Common myeloid progenitor, CD34-positive (primary cell): ENCODE data around the gene GPR143.
A peak's percentile ranks its signal among the peaks of the same experiment; 100 is the strongest.

ENCODE experiments used
- CTCF ChIA-PET: fragments of 350-600 bp; sonication (Branson Sonifier 250); formaldehyde crosslinking; loops from one replicate; lab custom pipeline; 2021; ENCODE audit warnings: antibody characterized with exemption; lab: Charles Lee
- POLR2A ChIA-PET: fragments of 350-600 bp; sonication (Branson Sonifier 250); formaldehyde crosslinking; loops from one replicate; lab custom pipeline; 2021; ENCODE audit warnings: antibody characterized with exemption; lab: Charles Lee
- DNase-seq, 3 donors: peaks; one replicate each; pipeline versions ENCODE4 v3.0.0 to v3.0.0-alpha.2; 2013
- H3K27ac ChIP-seq, 2 experiments: 1 replicate in 1 of 2; 2 replicates in 1 of 2; pipeline ENCODE4 v1.7.0; 2013; ENCODE audit warnings: inconsistent platforms in 2 of 2, low read length in 2 of 2, mild to moderate bottlenecking in 2 of 2, low read depth in 1 of 2, moderate library complexity in 1 of 2; ENCODE audit not compliant: severe bottlenecking in 2 of 2, insufficient read depth in 1 of 2, poor library complexity in 1 of 2
- H3K27me3 ChIP-seq, 5 experiments: replicated peaks in 2 of 5; 1 replicate in 3 of 5; 2 replicates in 2 of 5; pipeline versions ENCODE4 v1.6.1 to v1.7.0; 2013; ENCODE audit warnings: low read length in 4 of 5, mild to moderate bottlenecking in 2 of 5, moderate library complexity in 2 of 5, inconsistent platforms in 1 of 5; ENCODE audit not compliant: insufficient read depth in 5 of 5, control insufficient read depth in 4 of 5
- H3K36me3 ChIP-seq, 4 experiments: 1 replicate in 2 of 4; 2 replicates in 2 of 4; pipeline versions ENCODE4 v1.6.1 to v1.7.0; 2013; ENCODE audit warnings: low read length in 3 of 4, control low read depth in 1 of 4, mild to moderate bottlenecking in 1 of 4; ENCODE audit not compliant: control insufficient read depth in 4 of 4, insufficient read depth in 4 of 4
- H3K4me1 ChIP-seq, 4 experiments: 1 replicate in 3 of 4; 2 replicates in 1 of 4; pipeline versions ENCODE4 v1.6.1 to v1.7.1; 2013; ENCODE audit warnings: low read length in 3 of 4, mild to moderate bottlenecking in 3 of 4, control low read depth in 1 of 4, inconsistent platforms in 1 of 4, moderate library complexity in 1 of 4; ENCODE audit not compliant: control insufficient read depth in 4 of 4, insufficient read depth in 4 of 4; ENCODE audit errors: control extremely low read depth in 1 of 4
- H3K4me3 ChIP-seq, 7 experiments: 1 replicate in 4 of 7; 2 replicates in 3 of 7; pipeline versions ENCODE4 v1.5.1 to v1.7.0; 2013; ENCODE audit warnings: mild to moderate bottlenecking in 7 of 7, low read length in 6 of 7, moderate library complexity in 6 of 7, inconsistent platforms in 2 of 7, low read depth in 2 of 7, control low read depth in 1 of 7; ENCODE audit not compliant: insufficient read depth in 4 of 7, control insufficient read depth in 1 of 7; ENCODE audit errors: extremely low read depth in 1 of 7
- H3K9me3 ChIP-seq, 5 experiments: 1 replicate in 4 of 5; 2 replicates in 1 of 5; pipeline versions ENCODE4 v1.6.1 to v1.7.1; 2013; ENCODE audit warnings: low read length in 4 of 5, mild to moderate bottlenecking in 2 of 5, inconsistent platforms in 1 of 5, low read depth in 1 of 5, moderate library complexity in 1 of 5; ENCODE audit not compliant: control insufficient read depth in 4 of 5, insufficient read depth in 2 of 5; ENCODE audit errors: control extremely low read depth in 1 of 5
- whole genome bisulfite sequencing: methylation state at CpG from one replicate; pipeline ENCODE4 v1.1.5; 2013; ENCODE audit not compliant: insufficient coverage; 5-methylcytosine and 5-hydroxymethylcytosine counted together

Gene GPR143

DNA sequence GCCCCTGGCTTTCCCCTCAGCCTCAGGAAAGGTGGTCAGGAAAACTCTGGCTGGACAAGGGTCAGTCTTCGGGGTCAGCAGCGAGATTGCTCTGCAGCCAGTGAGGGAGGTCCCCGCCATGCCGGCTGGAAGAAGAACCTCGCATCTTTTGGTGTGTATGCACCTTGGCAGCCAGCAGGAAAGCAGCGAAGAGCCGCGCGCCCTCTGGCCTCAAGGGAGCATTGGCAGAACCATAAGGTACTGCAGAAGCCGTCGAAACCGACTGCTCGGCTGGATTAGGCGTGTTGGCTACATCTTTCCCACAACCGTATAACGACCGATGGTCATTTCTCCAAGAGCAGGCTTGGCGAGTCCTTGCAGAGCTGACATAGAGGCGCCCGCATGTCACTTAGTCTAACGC lies 48.3 kb downstream of the GPR143 start:
- CTCF ChIA-PET = no interaction called here
- H3K27ac ChIP-seq = no peak overlapping the region
- no peak for DNase-seq
- H3K36me3 ChIP-seq = peaks cover 4 to 25% (median 6%) of the 10 kb centered on the region in 4 experiments
- WGBS = 99% methylated on average over 18 of the region's 21 CpGs
- no peak overlapping the region for H3K4me3 ChIP-seq
- peaks cover 1 to 7% (median 3%) of the 10 kb centered on the region in 5 experiments for H3K9me3 ChIP-seq
- no peaks in the 10 kb centered on the region for H3K27me3 ChIP-seq
- POLR2A ChIA-PET = no interaction called here
- H3K4me1 ChIP-seq = no peaks in the 10 kb centered on the region

- no peak overlapping the region for H3K27ac ChIP-seq
- WGBS = 86% methylated on average over 2 of the region's 8 CpGs
- peaks cover 5 to 25% (median 8%) of the 10 kb centered on the region in 4 experiments for H3K36me3 ChIP-seq
- DNase-seq = no peak
- CTCF ChIA-PET = interaction anchor here (1.4 to 1.9 kb wide), 2 partner anchors 894 to 965 kb away, joined by 4 to 6 read pairs; no protein-coding TSS in a partner anchor
- peaks cover 0 to 4% (median 2%) of the 10 kb centered on the region in 4 experiments for H3K4me1 ChIP-seq
- no peaks in the 10 kb centered on the region for H3K27me3 ChIP-seq
- peaks cover 0 to 2% (median 0%) of the 10 kb centered on the region in 5 experiments for H3K9me3 ChIP-seq
- POLR2A ChIA-PET = no interaction called here
- H3K4me3 ChIP-seq = no peak overlapping the region
Measured at GRCh38 chrX:9710332-9710731, 55.3 kb downstream of the GPR143 start.

GRCh38 chrX:9708923-9709553 lies 56.6 kb downstream of the GPR143 start:
- peaks cover 0 to 4% (median 2%) of the 10 kb centered on the region in 4 experiments for H3K4me1 ChIP-seq
- ChIA-PET CTCF (interaction anchor here (0.9 to 1.9 kb wide), 5 partner anchors 10 to 963 kb away, joined by 3 to 6 read pairs (median 3); no protein-coding TSS in a partner anchor), POLR2A (no interaction called here)
- H3K4me3 ChIP-seq = no peak overlapping the region
- no peaks in the 10 kb centered on the region for H3K27me3 ChIP-seq
- DNase-seq = peak; percentile 75 to 94 (median 91)
- H3K36me3 ChIP-seq = peaks cover 5 to 27% (median 8%) of the 10 kb centered on the region in 4 experiments
- H3K27ac ChIP-seq = no peak overlapping the region
- 22% methylated on average over 10 of the region's 17 CpGs for WGBS
- peaks cover 0 to 13% (median 1%) of the 10 kb centered on the region in 5 experiments for H3K9me3 ChIP-seq

- WGBS = 91% methylated on average over 9 of the region's 10 CpGs
- no peak overlapping the region for H3K27ac ChIP-seq
- H3K9me3 ChIP-seq = peaks cover 0 to 13% (median 1%) of the 10 kb centered on the region in 5 experiments
- no peaks in the 10 kb centered on the region for H3K27me3 ChIP-seq
- no peak overlapping the region for H3K4me3 ChIP-seq
- peaks cover 0 to 4% (median 2%) of the 10 kb centered on the region in 4 experiments for H3K4me1 ChIP-seq
- ChIA-PET CTCF (interaction anchor here (0.9 kb wide), 1 partner anchor 890 kb away, joined by 3 read pairs; no protein-coding TSS in a partner anchor), POLR2A (no interaction called here)
- H3K36me3 ChIP-seq = peaks cover 5 to 27% (median 8%) of the 10 kb centered on the region in 4 experiments
- no peak for DNase-seq
Measured at GRCh38 chrX:9708086-9708485, 57.6 kb downstream of the GPR143 start.

- ChIA-PET POLR2A (no interaction called here), CTCF (no interaction called here)
- peaks cover 5 to 23% (median 8%) of the 10 kb centered on the region in 4 experiments for H3K36me3 ChIP-seq
- H3K4me3 ChIP-seq = no peak overlapping the region
- H3K27ac ChIP-seq = no peak overlapping the region
- H3K9me3 ChIP-seq = peaks cover 0 to 13% (median 1%) of the 10 kb centered on the region in 5 experiments
- H3K27me3 ChIP-seq = no peaks in the 10 kb centered on the region
- no peak for DNase-seq
- H3K4me1 ChIP-seq = peaks cover 0 to 4% (median 2%) of the 10 kb centered on the region in 4 experiments
- 88% methylated on average over 11 of the region's 13 CpGs for whole genome bisulfite sequencing
Measured at GRCh38 chrX:9707306-9708033, 58.2 kb downstream of the GPR143 start.

GRCh38 chrX:9706421-9706820 lies 59.2 kb downstream of the GPR143 start:
- ChIA-PET POLR2A (no interaction called here), CTCF (no interaction called here)
- no peak overlapping the region for H3K27ac ChIP-seq
- no peak overlapping the region for H3K4me3 ChIP-seq
- peaks cover 5 to 17% (median 7%) of the 10 kb centered on the region in 4 experiments for H3K36me3 ChIP-seq
- WGBS = 71% methylated on average over 4 of the region's 4 CpGs
- peaks cover 0 to 4% (median 2%) of the 10 kb centered on the region in 4 experiments for H3K4me1 ChIP-seq
- H3K9me3 ChIP-seq = peaks cover 0 to 13% (median 1%) of the 10 kb centered on the region in 5 experiments
- no peak for DNase-seq
- H3K27me3 ChIP-seq = no peaks in the 10 kb centered on the region
